ENCODE data around the gene PYHIN1.

- TF ChIP-seq POLR2A (IDR thresholded peaks at IDR 0.05; ENCODE audit: low read length) (no peak), JUN (IDR thresholded peaks at IDR 0.05) (no peak), RFX5 (IDR thresholded peaks at IDR 0.05) (no peak), RAD21 (conservative IDR thresholded peaks at IDR 0.05 in 1 of 2, IDR thresholded peaks at IDR 0.05 in 1 of 2) (no peak), CEBPB (IDR thresholded peaks at IDR 0.05) (no peak), REST (IDR thresholded peaks at IDR 0.05) (no peak)
- TF ChIP-seq, protein P1, sequence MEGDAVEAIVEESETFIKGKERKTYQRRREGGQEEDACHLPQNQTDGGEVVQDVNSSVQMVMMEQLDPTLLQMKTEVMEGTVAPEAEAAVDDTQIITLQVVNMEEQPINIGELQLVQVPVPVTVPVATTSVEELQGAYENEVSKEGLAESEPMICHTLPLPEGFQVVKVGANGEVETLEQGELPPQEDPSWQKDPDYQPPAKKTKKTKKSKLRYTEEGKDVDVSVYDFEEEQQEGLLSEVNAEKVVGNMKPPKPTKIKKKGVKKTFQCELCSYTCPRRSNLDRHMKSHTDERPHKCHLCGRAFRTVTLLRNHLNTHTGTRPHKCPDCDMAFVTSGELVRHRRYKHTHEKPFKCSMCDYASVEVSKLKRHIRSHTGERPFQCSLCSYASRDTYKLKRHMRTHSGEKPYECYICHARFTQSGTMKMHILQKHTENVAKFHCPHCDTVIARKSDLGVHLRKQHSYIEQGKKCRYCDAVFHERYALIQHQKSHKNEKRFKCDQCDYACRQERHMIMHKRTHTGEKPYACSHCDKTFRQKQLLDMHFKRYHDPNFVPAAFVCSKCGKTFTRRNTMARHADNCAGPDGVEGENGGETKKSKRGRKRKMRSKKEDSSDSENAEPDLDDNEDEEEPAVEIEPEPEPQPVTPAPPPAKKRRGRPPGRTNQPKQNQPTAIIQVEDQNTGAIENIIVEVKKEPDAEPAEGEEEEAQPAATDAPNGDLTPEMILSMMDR (IDR thresholded peaks at IDR 0.05) = no peak
Observed at GRCh38 chr1:159011751-159012150, 80.4 kb downstream of the PYHIN1 start.

Data from A549 (cell line).